NB4 (cell line): ENCODE measurements around the gene FGF19.

Source experiments
- DNase-seq: peaks from one replicate; pipeline ENCODE4 v3.0.0; 2010; ENCODE audit warnings: low read depth
- H3K4me3 ChIP-seq: one replicate; pipeline ENCODE4 v1.5.1; 2011; ENCODE audit warnings: mild to moderate bottlenecking, low read depth, low read length, moderate library complexity
- MYC ChIP-seq: IDR thresholded peaks from 2 replicates; pipeline ENCODE4 v1.6.1; 2011; ENCODE audit warnings: low read depth, low read length
- POLR2A ChIP-seq: IDR thresholded peaks from 2 replicates; pipeline ENCODE4 v1.6.1; 2011; ENCODE audit warnings: mild to moderate bottlenecking; ENCODE audit not compliant: insufficient read length; ENCODE audit errors: extremely low read depth
- TF ChIP-seq, protein P1 (sequence below): IDR thresholded peaks from 2 replicates; pipeline ENCODE4 v1.6.1; 2011; ENCODE audit warnings: low read depth, low read length
- TF ChIP-seq, protein P2 (sequence below): IDR thresholded peaks from one replicate; pipeline ENCODE4 v1.5.1; 2012; ENCODE audit warnings: low read depth, low read length

FGF19 gene

DNA sequence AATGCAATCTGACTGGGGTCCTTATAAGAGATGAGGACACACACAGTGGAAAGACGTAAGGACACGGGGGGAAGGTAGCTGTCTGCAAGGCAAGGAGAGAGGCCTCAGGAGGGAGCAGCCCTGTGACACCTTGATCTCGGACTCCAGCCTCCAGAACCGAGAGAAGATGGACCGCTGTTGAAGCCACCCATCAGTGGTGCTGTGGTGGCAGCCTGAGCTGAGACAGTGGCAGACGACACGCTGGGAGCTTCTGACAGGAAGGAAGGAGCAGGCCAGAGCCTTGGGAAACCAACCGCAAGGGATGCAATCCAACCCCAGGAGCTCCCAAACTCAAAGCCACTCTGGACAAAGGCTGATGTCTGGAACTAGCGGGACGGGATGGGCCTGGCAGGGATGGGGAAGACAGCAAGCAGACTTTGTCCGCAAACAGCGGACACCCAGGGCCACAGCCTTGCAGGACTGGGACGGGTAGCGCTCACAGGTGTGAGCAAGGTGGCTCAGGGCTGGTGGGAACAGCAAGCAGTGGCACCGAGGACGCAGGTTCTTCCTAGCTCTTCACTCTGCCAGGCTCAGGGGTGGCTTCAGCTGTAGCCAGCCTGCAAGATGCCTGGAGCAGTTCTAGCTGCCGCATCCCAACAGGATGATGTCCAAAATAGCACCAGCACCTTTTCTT, 39.6 kb downstream of the FGF19 start:
- DNase-seq = no peak
- no peak overlapping the region for H3K4me3 ChIP-seq
- TF ChIP-seq MYC = no peak
- TF ChIP-seq, protein P1, sequence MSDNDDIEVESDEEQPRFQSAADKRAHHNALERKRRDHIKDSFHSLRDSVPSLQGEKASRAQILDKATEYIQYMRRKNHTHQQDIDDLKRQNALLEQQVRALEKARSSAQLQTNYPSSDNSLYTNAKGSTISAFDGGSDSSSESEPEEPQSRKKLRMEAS = no peak
- TF ChIP-seq, protein P2, sequence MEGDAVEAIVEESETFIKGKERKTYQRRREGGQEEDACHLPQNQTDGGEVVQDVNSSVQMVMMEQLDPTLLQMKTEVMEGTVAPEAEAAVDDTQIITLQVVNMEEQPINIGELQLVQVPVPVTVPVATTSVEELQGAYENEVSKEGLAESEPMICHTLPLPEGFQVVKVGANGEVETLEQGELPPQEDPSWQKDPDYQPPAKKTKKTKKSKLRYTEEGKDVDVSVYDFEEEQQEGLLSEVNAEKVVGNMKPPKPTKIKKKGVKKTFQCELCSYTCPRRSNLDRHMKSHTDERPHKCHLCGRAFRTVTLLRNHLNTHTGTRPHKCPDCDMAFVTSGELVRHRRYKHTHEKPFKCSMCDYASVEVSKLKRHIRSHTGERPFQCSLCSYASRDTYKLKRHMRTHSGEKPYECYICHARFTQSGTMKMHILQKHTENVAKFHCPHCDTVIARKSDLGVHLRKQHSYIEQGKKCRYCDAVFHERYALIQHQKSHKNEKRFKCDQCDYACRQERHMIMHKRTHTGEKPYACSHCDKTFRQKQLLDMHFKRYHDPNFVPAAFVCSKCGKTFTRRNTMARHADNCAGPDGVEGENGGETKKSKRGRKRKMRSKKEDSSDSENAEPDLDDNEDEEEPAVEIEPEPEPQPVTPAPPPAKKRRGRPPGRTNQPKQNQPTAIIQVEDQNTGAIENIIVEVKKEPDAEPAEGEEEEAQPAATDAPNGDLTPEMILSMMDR = no peak
- TF ChIP-seq POLR2A = no peak

DNA sequence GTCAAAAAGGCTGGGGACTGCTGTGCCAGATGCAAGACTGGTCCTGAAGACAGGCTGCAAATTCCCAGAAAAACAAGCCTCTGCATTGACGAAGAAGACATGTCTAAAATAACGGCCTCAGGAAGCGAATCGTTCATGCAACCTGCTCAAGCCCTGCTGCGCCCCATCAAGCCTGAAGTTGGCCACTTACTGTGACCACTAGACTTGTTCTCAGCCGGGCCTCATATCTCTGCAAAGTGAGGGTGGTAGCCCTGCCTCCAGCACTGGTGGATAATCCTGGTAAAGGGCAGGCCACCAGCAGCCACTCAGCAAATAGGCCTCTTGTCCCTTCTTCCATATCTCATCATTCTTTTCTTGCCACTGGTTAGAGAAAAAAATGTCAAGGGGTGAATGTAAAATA, 40.5 kb downstream of the FGF19 start:
- DNase-seq = no peak
- no peak overlapping the region for H3K4me3 ChIP-seq
- TF ChIP-seq, protein P2 = no peak
- TF ChIP-seq MYC = no peak

DNA sequence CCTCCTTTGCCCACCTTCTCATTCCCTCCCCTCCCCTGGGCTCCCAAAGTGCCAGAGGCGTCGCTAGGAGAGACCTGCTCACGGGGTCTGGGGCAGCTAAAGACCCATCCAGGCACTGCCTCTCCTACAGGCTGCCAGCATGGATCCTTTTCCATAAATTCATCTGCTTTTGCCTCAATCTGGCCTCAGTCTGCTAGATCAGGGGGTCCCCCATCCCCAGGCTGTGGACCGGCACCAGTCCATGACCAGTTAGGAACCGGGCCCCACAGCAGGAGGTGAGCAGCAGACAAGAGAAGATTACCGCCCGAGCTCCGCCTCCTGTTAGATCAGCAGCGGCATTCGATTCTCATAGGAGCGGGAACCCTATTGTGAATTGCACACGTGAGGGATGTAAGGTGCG, 41.0 kb downstream of the FGF19 start:
- H3K4me3 ChIP-seq = no peak overlapping the region
- no peak for TF ChIP-seq MYC
- TF ChIP-seq, protein P2 = no peak
- TF ChIP-seq, protein P1 = no peak
- TF ChIP-seq POLR2A = no peak
- DNase-seq = no peak

DNA sequence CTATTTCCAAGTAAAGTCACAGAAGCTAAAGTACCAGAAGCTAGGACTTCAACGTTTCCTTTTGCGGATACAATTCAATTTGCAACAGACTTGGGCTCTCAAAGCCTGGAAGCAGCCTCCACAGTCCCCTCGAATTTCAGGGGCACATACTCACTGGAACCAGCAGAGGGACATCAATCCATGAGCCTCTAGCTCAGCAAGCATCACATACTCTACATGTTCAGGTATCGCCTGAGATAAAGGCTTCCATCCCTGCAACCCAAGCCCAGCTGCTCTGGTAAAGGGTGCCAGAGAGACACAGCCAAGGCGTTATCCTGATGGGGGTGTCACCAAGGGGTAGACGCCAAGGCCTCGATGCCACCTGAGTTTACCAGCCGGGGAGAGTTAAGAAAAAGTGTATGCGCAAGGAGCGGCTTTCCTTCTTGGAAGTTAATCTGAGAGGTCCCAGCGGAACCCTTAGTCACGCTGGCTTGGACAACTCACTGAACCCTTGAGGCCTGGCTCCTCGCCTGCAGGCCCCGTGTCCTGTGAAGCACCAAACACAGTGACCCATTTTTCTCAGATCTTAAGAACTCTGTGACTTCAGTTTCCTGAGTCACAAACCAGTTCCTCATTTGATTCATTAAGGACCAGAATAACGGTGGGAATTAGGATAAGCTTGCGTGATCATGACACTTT, 41.7 kb downstream of the FGF19 start:
- H3K4me3 ChIP-seq = no peak overlapping the region
- DNase-seq = no peak
- TF ChIP-seq MYC = no peak
- TF ChIP-seq, protein P2 = peak; percentile 28

DNA sequence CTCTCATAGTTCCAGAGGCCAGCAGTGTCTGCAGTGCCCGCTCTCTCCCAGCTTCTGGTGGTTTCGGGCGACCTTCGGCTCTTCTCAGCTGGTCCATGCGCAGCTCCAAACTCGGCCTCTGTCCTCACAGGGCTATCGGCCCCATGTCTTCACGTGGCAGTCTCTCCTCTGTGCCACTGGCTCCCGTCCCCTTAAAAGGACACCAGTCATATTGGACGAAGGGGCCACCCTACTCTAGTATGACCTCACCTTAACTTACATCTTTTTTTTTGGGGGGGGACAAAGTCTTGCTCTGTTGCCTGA, 42.5 kb downstream of the FGF19 start:
- TF ChIP-seq MYC (no peak), POLR2A (no peak)
- TF ChIP-seq, protein P1 = no peak
- no peak overlapping the region for H3K4me3 ChIP-seq
- no peak for DNase-seq

DNA sequence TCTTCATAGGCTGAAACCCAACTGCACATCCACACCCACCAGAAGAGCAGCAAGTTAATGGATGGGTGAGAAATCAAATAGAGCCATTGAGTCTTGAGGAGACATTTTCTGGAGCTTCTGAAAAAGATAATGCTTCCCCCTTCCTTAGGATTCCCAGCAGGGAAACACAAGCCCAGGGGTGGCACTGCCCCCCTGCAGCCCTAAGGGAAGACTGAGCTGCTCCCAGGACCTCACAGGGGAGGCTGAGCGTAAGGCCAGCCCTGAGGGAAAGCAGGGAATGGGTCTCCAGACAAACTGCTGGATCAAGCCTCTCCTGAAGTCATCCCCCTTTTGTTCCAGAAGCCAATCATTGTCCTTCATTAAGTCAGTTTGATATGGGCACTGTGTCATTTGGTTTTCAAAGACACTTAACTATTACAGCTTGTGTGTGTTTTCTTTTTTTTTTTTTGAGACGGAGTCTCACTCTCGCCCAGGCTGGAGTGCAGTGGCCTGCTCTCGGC, 43.8 kb downstream of the FGF19 start:
- TF ChIP-seq POLR2A (no peak), MYC (no peak)
- TF ChIP-seq, protein P1 = no peak
- TF ChIP-seq, protein P2 = no peak
- DNase-seq = no peak
- H3K4me3 ChIP-seq = no peak overlapping the region
